Brain pericyte (primary cell): Measurements from ENCODE around the gene MNT.
"Not testable (repeated sequence)": the region's sequence is repeated elsewhere in the genome, so short reads cannot be mapped to it uniquely, and the experiment has no call there.

Experiments used
- DNase-seq: peaks from one replicate; pipeline ENCODE4 v3.0.0-alpha.2; 2012; ENCODE audit warnings: low read depth, low spot score

MNT gene

GRCh38 chr17:2400877-2401425 lies at the start of gene MNT:
Gene MNT, minus strand, starts transcription at chr17:2401060. Its CDS starts 348 bp downstream, at chr17:2400712.
- DNase-seq: peak; percentile 67

GRCh38 chr17:2450016-2450650 lies 49.3 kb upstream of the MNT start:
- no peak for DNase-seq

GRCh38 chr17:2449486-2449885 lies 48.6 kb upstream of the MNT start:
- DNase-seq: no peak

GRCh38 chr17:2447479-2447878 lies 46.6 kb upstream of the MNT start:
- DNase-seq: not testable (repeated sequence)

- no peak for DNase-seq
Measured at GRCh38 chr17:2445638-2446037, 44.8 kb upstream of the MNT start.

- DNase-seq: no peak
Measured at GRCh38 chr17:2444382-2444781, 43.5 kb upstream of the MNT start.

- no peak for DNase-seq
Measured at GRCh38 chr17:2442166-2442565, 41.3 kb upstream of the MNT start.

- DNase-seq: no peak
Measured at GRCh38 chr17:2440930-2441329, 40.1 kb upstream of the MNT start.

GRCh38 chr17:2439997-2440396 lies 39.1 kb upstream of the MNT start:
- DNase-seq: not testable (repeated sequence)

- DNase-seq: no peak
Measured at GRCh38 chr17:2438823-2439222, 38.0 kb upstream of the MNT start.

GRCh38 chr17:2436316-2436905 lies 35.6 kb upstream of the MNT start:
- no peak for DNase-seq

- no peak for DNase-seq
Measured at GRCh38 chr17:2435862-2436261, 35.0 kb upstream of the MNT start.

- DNase-seq: no peak
Measured at GRCh38 chr17:2435181-2435741, 34.4 kb upstream of the MNT start.

- no peak for DNase-seq
Measured at GRCh38 chr17:2433696-2434095, 32.8 kb upstream of the MNT start.

- no peak for DNase-seq
Measured at GRCh38 chr17:2427910-2428309, 27.1 kb upstream of the MNT start.

GRCh38 chr17:2427215-2427614 lies 26.4 kb upstream of the MNT start:
- DNase-seq: no peak

GRCh38 chr17:2423271-2423670 lies 22.4 kb upstream of the MNT start:
- no peak for DNase-seq

- DNase-seq: no peak
Measured at GRCh38 chr17:2421315-2422147, 20.7 kb upstream of the MNT start.

- no peak for DNase-seq
Measured at GRCh38 chr17:2420176-2420575, 19.3 kb upstream of the MNT start.

- no peak for DNase-seq
Measured at GRCh38 chr17:2419486-2419885, 18.6 kb upstream of the MNT start.

- no peak for DNase-seq
Measured at GRCh38 chr17:2418572-2418971, 17.7 kb upstream of the MNT start.
